ENCODE data around the gene GPX2. TPM values are rescaled to one million over a fixed set of nuclear protein-coding genes. Genes with fewer than 3 reads are reported as not detected.

Gene GPX2
- total RNA-seq, 1 experiment from 2014 or later, result 4.3 TPM

GRCh38 chr14:64926398-64926995 lies 16.0 kb downstream of the GPX2 start:
- no peaks in the 10 kb centered on the region for H3K9me2 ChIP-seq (replicated peaks; ENCODE audit: low read length)
- H3K36me3 ChIP-seq (ENCODE audit: low read depth, low read length), result peaks cover 42% of the 10 kb centered on the region
- CTCF ChIA-PET, result interaction anchor here (0.6 kb wide), 2 partner anchors 60 to 94 kb away, joined by 3 to 4 read pairs; no protein-coding TSS in a partner anchor
- BruUV-seq (replicated peaks), result no TSS peak
- TF ChIP-seq CTCF (conservative IDR thresholded peaks at IDR 0.05; ENCODE audit: low read depth, low read length), result no peak
- no peak for TF ChIP-seq EZH2 (IDR thresholded peaks at IDR 0.05; ENCODE audit: low read length, unreplicated experiment)
- TF ChIP-seq EZH2phosphoT487 (IDR thresholded peaks at IDR 0.05; ENCODE audit: borderline replicate concordance, low read length), result no peak
- H3K9ac ChIP-seq (ENCODE audit: low read length), result no peak overlapping the region
- no peak overlapping the region for H3K4me2 ChIP-seq (ENCODE audit: low read length)
- no peak for DNase-seq
- H3K79me2 ChIP-seq (ENCODE audit: low read length), result peaks cover 4% of the 10 kb centered on the region; the same call in 1 of the 2 replicates
- intact Hi-C loops (cut with micrococcal nuclease), result no loop called here
- no peaks in the 10 kb centered on the region for H3K9me3 ChIP-seq (ENCODE audit: low read length)
- no peaks in the 10 kb centered on the region for H4K20me1 ChIP-seq (ENCODE audit: low read length)
- no peaks in the 10 kb centered on the region for H3K4me1 ChIP-seq (ENCODE audit: insufficient read depth, low read length)
- H2AFZ ChIP-seq (ENCODE audit: low read length), result no peak overlapping the region
- POLR2A ChIA-PET (ENCODE audit: unreplicated experiment), result no interaction called here
- ATAC-seq, result no peak
- no peak overlapping the region for H3K27ac ChIP-seq (ENCODE audit: low read length)
- H3F3A ChIP-seq (ENCODE audit: low read length, unreplicated experiment), result no peaks in the 10 kb centered on the region
- H3K27me3 ChIP-seq (ENCODE audit: low read length), result no peaks in the 10 kb centered on the region
- no peak overlapping the region for H3K4me3 ChIP-seq (ENCODE audit: low read length)

- Histone ChIP-seq H3K36me3 (ENCODE audit: low read depth, low read length) (peaks cover 33% of the 10 kb centered on the region), H3K9me3 (ENCODE audit: low read length) (no peaks in the 10 kb centered on the region), H3K27ac (ENCODE audit: low read length) (no peak overlapping the region), H3K79me2 (ENCODE audit: low read length) (peaks cover 34% of the 10 kb centered on the region), H2AFZ (ENCODE audit: low read length) (no peak overlapping the region), H3K27me3 (ENCODE audit: low read length) (no peaks in the 10 kb centered on the region), H3K9me2 (replicated peaks; ENCODE audit: low read length) (no peaks in the 10 kb centered on the region), H3F3A (ENCODE audit: low read length, unreplicated experiment) (no peaks in the 10 kb centered on the region), H4K20me1 (ENCODE audit: low read length) (no peaks in the 10 kb centered on the region), H3K9ac (ENCODE audit: low read length) (no peak overlapping the region), H3K4me2 (ENCODE audit: low read length) (no peak overlapping the region), H3K4me3 (ENCODE audit: low read length) (no peak overlapping the region), H3K4me1 (ENCODE audit: insufficient read depth, low read length) (no peaks in the 10 kb centered on the region)
- no peak for ATAC-seq
- TF ChIP-seq CTCF (conservative IDR thresholded peaks at IDR 0.05; ENCODE audit: low read depth, low read length) (no peak), EZH2 (IDR thresholded peaks at IDR 0.05; ENCODE audit: low read length, unreplicated experiment) (no peak), EZH2phosphoT487 (IDR thresholded peaks at IDR 0.05; ENCODE audit: borderline replicate concordance, low read length) (no peak)
- CTCF ChIA-PET, result no interaction called here
- DNase-seq, result no peak
- POLR2A ChIA-PET (ENCODE audit: unreplicated experiment), result no interaction called here
- BruUV-seq (replicated peaks), result no TSS peak
- intact Hi-C loops (cut with micrococcal nuclease), result no loop called here
Observed at GRCh38 chr14:64923015-64923414, 19.5 kb downstream of the GPX2 start.

GRCh38 chr14:64920465-64920864 lies 22.1 kb downstream of the GPX2 start:
- Histone ChIP-seq H3K9ac (ENCODE audit: low read length) (no peak overlapping the region), H3K9me2 (replicated peaks; ENCODE audit: low read length) (no peaks in the 10 kb centered on the region), H3K4me2 (ENCODE audit: low read length) (no peak overlapping the region), H3K9me3 (ENCODE audit: low read length) (no peaks in the 10 kb centered on the region), H2AFZ (ENCODE audit: low read length) (no peak overlapping the region), H3K27ac (ENCODE audit: low read length) (no peak overlapping the region), H3K27me3 (ENCODE audit: low read length) (no peaks in the 10 kb centered on the region), H3K79me2 (ENCODE audit: low read length) (peaks cover 58% of the 10 kb centered on the region), H3K36me3 (ENCODE audit: low read depth, low read length) (peaks cover 17% of the 10 kb centered on the region), H3F3A (ENCODE audit: low read length, unreplicated experiment) (no peaks in the 10 kb centered on the region), H3K4me3 (ENCODE audit: low read length) (no peak overlapping the region), H3K4me1 (ENCODE audit: insufficient read depth, low read length) (peaks cover 6% of the 10 kb centered on the region), H4K20me1 (ENCODE audit: low read length) (0 out of 2 replicates have a peak, but pooled peaks cover 3% of the 10 kb centered on the region)
- TF ChIP-seq CTCF (conservative IDR thresholded peaks at IDR 0.05; ENCODE audit: low read depth, low read length) (no peak), EZH2phosphoT487 (IDR thresholded peaks at IDR 0.05; ENCODE audit: borderline replicate concordance, low read length) (no peak), EZH2 (IDR thresholded peaks at IDR 0.05; ENCODE audit: low read length, unreplicated experiment) (no peak)
- ChIA-PET POLR2A (ENCODE audit: unreplicated experiment) (no interaction called here), CTCF (interaction anchor here (1.0 kb wide), 1 partner anchor 9 kb away, joined by 3 read pairs; no protein-coding TSS in a partner anchor)
- no peak for ATAC-seq
- no peak for DNase-seq
- no TSS peak for BruUV-seq (replicated peaks)
- intact Hi-C loops (cut with micrococcal nuclease), result no loop called here

Data from PC-3 (cell line).